ENCODE data around the gene LANCL1. TPM values are rescaled to one million over a fixed set of nuclear protein-coding genes. Genes with fewer than 3 reads are reported as not detected.

Gene LANCL1
- total RNA-seq, 1 donor from 2014 or later: 32.6 TPM

DNA sequence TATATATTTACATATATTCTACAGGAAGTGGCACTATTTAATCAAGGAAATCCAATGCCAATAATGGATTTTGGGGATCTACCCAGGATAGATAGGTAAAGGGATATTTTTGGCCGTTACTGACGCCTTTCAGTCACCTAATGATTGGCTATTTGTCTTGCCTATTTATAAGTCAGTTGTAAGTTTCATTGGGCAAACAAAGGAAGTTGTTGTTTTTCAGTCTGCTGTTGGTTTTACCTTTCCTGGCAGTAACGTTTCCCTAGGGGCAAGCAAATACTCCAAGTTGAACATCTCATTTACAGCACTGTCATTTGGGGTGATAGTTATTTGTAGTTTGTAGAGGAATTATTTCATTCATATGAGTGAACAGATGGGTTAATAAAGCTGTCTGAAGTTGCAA, 17.0 kb upstream of the LANCL1 start:
- ATAC-seq: no peak

DNA sequence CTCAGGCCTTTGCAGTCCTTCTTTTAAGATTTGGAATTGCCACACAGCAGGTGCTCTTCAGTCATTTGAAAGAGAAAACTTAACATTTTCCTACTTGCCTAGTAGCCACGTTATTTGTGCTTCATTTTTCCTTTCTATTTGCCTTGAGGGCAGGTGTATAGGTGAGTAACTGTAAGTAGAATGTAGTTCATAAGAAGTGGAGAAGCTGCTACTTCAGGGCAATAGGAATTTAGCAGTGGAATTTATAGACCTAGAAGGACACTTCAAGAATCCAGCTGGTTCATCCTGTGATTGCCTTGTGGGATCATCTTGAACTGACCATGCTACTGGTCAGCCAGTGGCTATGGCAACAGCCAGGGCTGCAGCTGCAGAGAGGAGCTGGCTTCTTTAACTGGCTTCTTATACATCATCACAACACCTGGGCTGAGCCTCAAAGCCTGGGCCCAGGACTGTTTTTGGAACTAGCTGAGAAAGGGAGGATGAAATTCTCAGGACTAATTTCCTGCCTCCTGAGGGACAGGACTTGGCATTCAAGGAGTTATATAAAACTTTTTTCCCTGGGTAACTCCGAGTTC, 5.1 kb upstream of the LANCL1 start:
- DNase-seq: no peak
- Histone ChIP-seq H3K36me3 (no peaks in the 10 kb centered on the region), H3K27me3 (ENCODE audit: low read depth) (no peaks in the 10 kb centered on the region), H3K9me3 (no peaks in the 10 kb centered on the region), H3K4me1 (no peaks in the 10 kb centered on the region), H3K27ac (no peak overlapping the region), H3K4me3 (no peak overlapping the region)
- no peak for ATAC-seq
- TF ChIP-seq, protein P1, sequence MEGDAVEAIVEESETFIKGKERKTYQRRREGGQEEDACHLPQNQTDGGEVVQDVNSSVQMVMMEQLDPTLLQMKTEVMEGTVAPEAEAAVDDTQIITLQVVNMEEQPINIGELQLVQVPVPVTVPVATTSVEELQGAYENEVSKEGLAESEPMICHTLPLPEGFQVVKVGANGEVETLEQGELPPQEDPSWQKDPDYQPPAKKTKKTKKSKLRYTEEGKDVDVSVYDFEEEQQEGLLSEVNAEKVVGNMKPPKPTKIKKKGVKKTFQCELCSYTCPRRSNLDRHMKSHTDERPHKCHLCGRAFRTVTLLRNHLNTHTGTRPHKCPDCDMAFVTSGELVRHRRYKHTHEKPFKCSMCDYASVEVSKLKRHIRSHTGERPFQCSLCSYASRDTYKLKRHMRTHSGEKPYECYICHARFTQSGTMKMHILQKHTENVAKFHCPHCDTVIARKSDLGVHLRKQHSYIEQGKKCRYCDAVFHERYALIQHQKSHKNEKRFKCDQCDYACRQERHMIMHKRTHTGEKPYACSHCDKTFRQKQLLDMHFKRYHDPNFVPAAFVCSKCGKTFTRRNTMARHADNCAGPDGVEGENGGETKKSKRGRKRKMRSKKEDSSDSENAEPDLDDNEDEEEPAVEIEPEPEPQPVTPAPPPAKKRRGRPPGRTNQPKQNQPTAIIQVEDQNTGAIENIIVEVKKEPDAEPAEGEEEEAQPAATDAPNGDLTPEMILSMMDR (IDR thresholded peaks at IDR 0.05): no peak
- intact Hi-C loops (cut with DNase I): no loop called here

More for the DNA sequence above, 17.0 kb upstream of the LANCL1 start:
- no peak for DNase-seq
- H3K4me1 ChIP-seq: no peaks in the 10 kb centered on the region
- no peaks in the 10 kb centered on the region for H3K9me3 ChIP-seq
- H3K27me3 ChIP-seq (ENCODE audit: low read depth): no peaks in the 10 kb centered on the region
- H3K36me3 ChIP-seq: no peaks in the 10 kb centered on the region
- H3K4me3 ChIP-seq: no peak overlapping the region
- no peak overlapping the region for H3K27ac ChIP-seq
- TF ChIP-seq, protein P1 (IDR thresholded peaks at IDR 0.05): no peak
- intact Hi-C loops (cut with DNase I): no loop called here

DNA sequence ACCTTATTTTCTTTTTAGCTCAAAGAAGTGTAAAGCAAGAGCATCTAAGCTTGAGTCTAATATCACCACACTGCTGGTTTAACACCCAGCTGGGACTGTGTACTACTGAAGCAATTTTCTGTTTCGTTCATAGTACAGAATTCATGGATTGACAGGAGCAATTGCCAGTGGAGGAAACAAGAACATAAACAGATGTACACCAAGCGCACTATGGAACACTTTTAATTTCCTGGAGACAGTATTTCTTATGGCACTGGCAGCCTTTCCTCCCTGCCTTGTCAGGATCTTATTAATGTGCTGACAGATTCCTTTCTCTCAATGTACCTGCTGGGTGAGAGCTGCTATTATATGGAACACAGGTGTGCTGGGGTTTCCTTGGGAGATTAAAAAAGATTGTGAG, 4.2 kb upstream of the LANCL1 start:
- Histone ChIP-seq H3K4me1 (peaks cover 3% of the 10 kb centered on the region), H3K9me3 (no peaks in the 10 kb centered on the region), H3K36me3 (no peaks in the 10 kb centered on the region), H3K27me3 (ENCODE audit: low read depth) (no peaks in the 10 kb centered on the region), H3K27ac (no peak overlapping the region), H3K4me3 (no peak overlapping the region)
- DNase-seq (no peak), ATAC-seq (no peak)
- intact Hi-C loops (cut with DNase I): no loop called here
- TF ChIP-seq, protein P1 (IDR thresholded peaks at IDR 0.05): no peak

DNA sequence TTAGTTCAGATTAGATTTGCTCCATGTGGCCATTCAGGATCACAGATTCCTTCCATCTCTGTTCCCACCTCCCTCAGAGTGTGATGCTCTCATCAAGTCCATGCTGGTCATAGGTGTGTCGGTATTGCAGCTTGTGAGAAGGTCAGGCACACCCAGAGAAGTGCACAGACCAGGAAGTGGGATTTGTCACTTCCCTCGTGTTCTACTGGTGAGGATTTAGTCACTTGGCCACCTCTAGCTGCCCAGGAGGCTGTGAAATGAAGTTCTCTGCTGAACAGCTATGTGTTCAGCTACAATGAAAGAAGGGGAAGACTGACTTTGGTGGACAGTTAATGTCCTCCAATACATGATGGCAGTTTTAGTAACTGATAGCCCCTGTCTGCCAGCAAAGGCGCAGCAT, 3.5 kb upstream of the LANCL1 start:
- H3K9me3 ChIP-seq: no peaks in the 10 kb centered on the region
- H3K4me3 ChIP-seq: no peak overlapping the region
- no peaks in the 10 kb centered on the region for H3K36me3 ChIP-seq
- DNase-seq: no peak
- TF ChIP-seq, protein P1 (IDR thresholded peaks at IDR 0.05): no peak
- intact Hi-C loops (cut with DNase I): no loop called here
- H3K27me3 ChIP-seq (ENCODE audit: low read depth): no peaks in the 10 kb centered on the region
- no peak overlapping the region for H3K27ac ChIP-seq
- ATAC-seq: no peak
- H3K4me1 ChIP-seq: peaks cover 10% of the 10 kb centered on the region

DNA sequence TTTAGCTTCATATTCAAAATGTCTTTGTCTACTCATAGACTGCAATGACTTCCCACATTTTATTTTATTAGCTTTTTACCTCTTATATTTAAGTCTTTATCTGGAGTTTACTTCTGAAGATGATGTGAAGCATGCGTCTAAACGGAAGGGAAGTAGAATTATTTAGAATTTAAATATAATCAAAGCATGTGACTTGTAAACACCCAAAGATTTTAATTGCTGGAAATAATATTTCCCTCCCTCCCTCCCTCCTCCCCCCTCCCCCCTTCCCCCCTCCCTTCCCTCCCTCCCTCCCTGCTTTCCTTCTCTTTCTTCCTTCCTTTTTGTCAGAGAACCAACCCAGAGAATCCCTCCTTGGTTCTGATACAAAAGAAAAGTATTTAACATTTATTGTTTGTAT, 2.1 kb upstream of the LANCL1 start:
- Histone ChIP-seq H3K36me3 (no peaks in the 10 kb centered on the region), H3K9me3 (no peaks in the 10 kb centered on the region), H3K27me3 (ENCODE audit: low read depth) (no peaks in the 10 kb centered on the region), H3K4me1 (peaks cover 13% of the 10 kb centered on the region), H3K4me3 (no peak overlapping the region), H3K27ac (no peak overlapping the region)
- ATAC-seq: no peak
- intact Hi-C loops (cut with DNase I): no loop called here
- TF ChIP-seq, protein P1 (IDR thresholded peaks at IDR 0.05): no peak
- no peak for DNase-seq

Measured in lower lobe of right lung (tissue), 2 donors.